ENCODE measurements around the gene SCNM1. TPM values are rescaled to one million over a fixed set of nuclear protein-coding genes. Genes with fewer than 3 reads are reported as not detected.

The SCNM1 gene
- total and polyA plus RNA-seq, 2 donors: 63.8 to 75.2 TPM

- Histone ChIP-seq H3K27me3 (ENCODE audit: control insufficient read depth in 2 of 2, insufficient read depth in 1 of 2, low read length in 1 of 2) (no peaks in the 10 kb centered on the region), H3K4me3 (ENCODE audit: low read length in 2 of 2) (peak overlapping the region; percentile 19 to 23), H3K9me3 (ENCODE audit: control insufficient read depth in 2 of 2, insufficient read depth in 1 of 2, low read length in 1 of 2) (no peaks in the 10 kb centered on the region), H3K36me3 (ENCODE audit: control insufficient read depth in 2 of 2, insufficient read depth in 2 of 2, low read length in 1 of 2) (peaks cover 21 to 38% of the 10 kb centered on the region in 2 donors), H3K4me1 (ENCODE audit: control insufficient read depth in 2 of 2, insufficient read depth in 2 of 2, low read length in 2 of 2) (peaks cover 19 to 46% of the 10 kb centered on the region in 2 donors), H3K27ac (ENCODE audit: low read depth in 1 of 2, low read length in 1 of 2) (peak overlapping the region; percentile 58 to 78)
- peak in 1 of 9 donors; percentile 52 for DNase-seq (ENCODE audit: low read depth in 6 of 9, low spot score in 9 of 9)
- WGBS: 51% methylated on average over 5 of the region's 5 CpGs
These were observed 7.6 kb upstream of the SCNM1 start for GRCh38 chr1:151158326-151158725.

- WGBS: 95% methylated on average over 22 of the region's 22 CpGs
- peak overlapping the region; percentile 58 to 78 for H3K27ac ChIP-seq (ENCODE audit: low read depth in 1 of 2, low read length in 1 of 2)
- H3K36me3 ChIP-seq (ENCODE audit: control insufficient read depth in 2 of 2, insufficient read depth in 2 of 2, low read length in 1 of 2): peaks cover 21 to 38% of the 10 kb centered on the region in 2 donors
- peak overlapping the region in 1 of 2 donors; percentile 19 for H3K4me3 ChIP-seq (ENCODE audit: low read length in 2 of 2)
- no peaks in the 10 kb centered on the region for H3K9me3 ChIP-seq (ENCODE audit: control insufficient read depth in 2 of 2, insufficient read depth in 1 of 2, low read length in 1 of 2)
- peaks cover 19 to 46% of the 10 kb centered on the region in 2 donors for H3K4me1 ChIP-seq (ENCODE audit: control insufficient read depth in 2 of 2, insufficient read depth in 2 of 2, low read length in 2 of 2)
- H3K27me3 ChIP-seq (ENCODE audit: control insufficient read depth in 2 of 2, insufficient read depth in 1 of 2, low read length in 1 of 2): no peaks in the 10 kb centered on the region
- no peak for DNase-seq (ENCODE audit: low read depth in 6 of 9, low spot score in 9 of 9)
These were observed 7.1 kb upstream of the SCNM1 start for GRCh38 chr1:151158751-151159251.

GRCh38 chr1:151159373-151159772, 6.6 kb upstream of the SCNM1 start:
- H3K27me3 ChIP-seq (ENCODE audit: control insufficient read depth in 2 of 2, insufficient read depth in 1 of 2, low read length in 1 of 2): no peaks in the 10 kb centered on the region
- no peaks in the 10 kb centered on the region for H3K9me3 ChIP-seq (ENCODE audit: control insufficient read depth in 2 of 2, insufficient read depth in 1 of 2, low read length in 1 of 2)
- peaks cover 19 to 50% of the 10 kb centered on the region in 2 donors for H3K4me1 ChIP-seq (ENCODE audit: control insufficient read depth in 2 of 2, insufficient read depth in 2 of 2, low read length in 2 of 2)
- no peak overlapping the region for H3K4me3 ChIP-seq (ENCODE audit: low read length in 2 of 2)
- peaks cover 21 to 44% of the 10 kb centered on the region in 2 donors for H3K36me3 ChIP-seq (ENCODE audit: control insufficient read depth in 2 of 2, insufficient read depth in 2 of 2, low read length in 1 of 2)
- peak overlapping the region; percentile 15 to 78 for H3K27ac ChIP-seq (ENCODE audit: low read depth in 1 of 2, low read length in 1 of 2)
- DNase-seq (ENCODE audit: low read depth in 6 of 9, low spot score in 9 of 9): no peak

GRCh38 chr1:151164732-151165280, 1.1 kb upstream of the SCNM1 start:
- peak overlapping the region in 1 of 2 donors; percentile 81 for H3K27ac ChIP-seq (ENCODE audit: low read depth in 1 of 2, low read length in 1 of 2)
- H3K36me3 ChIP-seq (ENCODE audit: control insufficient read depth in 2 of 2, insufficient read depth in 2 of 2, low read length in 1 of 2): peaks cover 31 to 44% of the 10 kb centered on the region in 2 donors
- DNase-seq (ENCODE audit: low read depth in 6 of 9, low spot score in 9 of 9): no peak
- 81% methylated on average over 11 of the region's 11 CpGs for WGBS
- H3K9me3 ChIP-seq (ENCODE audit: control insufficient read depth in 2 of 2, insufficient read depth in 1 of 2, low read length in 1 of 2): peaks cover 0 to 7% of the 10 kb centered on the region in 2 donors
- no peaks in the 10 kb centered on the region for H3K27me3 ChIP-seq (ENCODE audit: control insufficient read depth in 2 of 2, insufficient read depth in 1 of 2, low read length in 1 of 2)
- H3K4me1 ChIP-seq (ENCODE audit: control insufficient read depth in 2 of 2, insufficient read depth in 2 of 2, low read length in 2 of 2): peaks cover 17 to 31% of the 10 kb centered on the region in 2 donors
- peak overlapping the region; percentile 64 to 94 for H3K4me3 ChIP-seq (ENCODE audit: low read length in 2 of 2)

GRCh38 chr1:151165281-151165737, 635 bp upstream of the SCNM1 start:
- Histone ChIP-seq H3K4me1 (ENCODE audit: control insufficient read depth in 2 of 2, insufficient read depth in 2 of 2, low read length in 2 of 2) (peaks cover 14 to 27% of the 10 kb centered on the region in 2 donors), H3K27ac (ENCODE audit: low read depth in 1 of 2, low read length in 1 of 2) (peak overlapping the region; percentile 6 to 81), H3K27me3 (ENCODE audit: control insufficient read depth in 2 of 2, insufficient read depth in 1 of 2, low read length in 1 of 2) (no peaks in the 10 kb centered on the region), H3K36me3 (ENCODE audit: control insufficient read depth in 2 of 2, insufficient read depth in 2 of 2, low read length in 1 of 2) (peaks cover 35 to 44% of the 10 kb centered on the region in 2 donors), H3K4me3 (ENCODE audit: low read length in 2 of 2) (peak overlapping the region; percentile 64 to 94), H3K9me3 (ENCODE audit: control insufficient read depth in 2 of 2, insufficient read depth in 1 of 2, low read length in 1 of 2) (peaks cover 0 to 7% of the 10 kb centered on the region in 2 donors)
- no peak for DNase-seq (ENCODE audit: low read depth in 6 of 9, low spot score in 9 of 9)
- 40% methylated on average over 15 of the region's 15 CpGs for WGBS

GRCh38 chr1:151166505-151166956, 587 bp downstream of the SCNM1 start:
- Histone ChIP-seq H3K4me3 (ENCODE audit: low read length in 2 of 2) (peak overlapping the region; percentile 64 to 94), H3K27me3 (ENCODE audit: control insufficient read depth in 2 of 2, insufficient read depth in 1 of 2, low read length in 1 of 2) (no peaks in the 10 kb centered on the region), H3K27ac (ENCODE audit: low read depth in 1 of 2, low read length in 1 of 2) (peak overlapping the region; percentile 77 to 85), H3K9me3 (ENCODE audit: control insufficient read depth in 2 of 2, insufficient read depth in 1 of 2, low read length in 1 of 2) (peaks cover 0 to 7% of the 10 kb centered on the region in 2 donors), H3K36me3 (ENCODE audit: control insufficient read depth in 2 of 2, insufficient read depth in 2 of 2, low read length in 1 of 2) (peaks cover 37 to 45% of the 10 kb centered on the region in 2 donors), H3K4me1 (ENCODE audit: control insufficient read depth in 2 of 2, insufficient read depth in 2 of 2, low read length in 2 of 2) (peaks cover 14 to 27% of the 10 kb centered on the region in 2 donors)
- WGBS: 7% methylated on average over 15 of the region's 15 CpGs
- no peak for DNase-seq (ENCODE audit: low read depth in 6 of 9, low spot score in 9 of 9)

GRCh38 chr1:151167116-151167515, 1.2 kb downstream of the SCNM1 start:
- H3K4me3 ChIP-seq (ENCODE audit: low read length in 2 of 2): peak overlapping the region in 1 of 2 donors; percentile 64
- peaks cover 37 to 42% of the 10 kb centered on the region in 2 donors for H3K36me3 ChIP-seq (ENCODE audit: control insufficient read depth in 2 of 2, insufficient read depth in 2 of 2, low read length in 1 of 2)
- 94% methylated on average over 6 of the region's 6 CpGs for WGBS

GRCh38 chr1:151171190-151171589, 5.2 kb downstream of the SCNM1 start:
- Histone ChIP-seq H3K4me1 (ENCODE audit: control insufficient read depth in 2 of 2, insufficient read depth in 2 of 2, low read length in 2 of 2) (peaks cover 9 to 10% of the 10 kb centered on the region in 2 donors), H3K27ac (ENCODE audit: low read depth in 1 of 2, low read length in 1 of 2) (no peak overlapping the region), H3K4me3 (ENCODE audit: low read length in 2 of 2) (no peak overlapping the region), H3K9me3 (ENCODE audit: control insufficient read depth in 2 of 2, insufficient read depth in 1 of 2, low read length in 1 of 2) (no peaks in the 10 kb centered on the region), H3K36me3 (ENCODE audit: control insufficient read depth in 2 of 2, insufficient read depth in 2 of 2, low read length in 1 of 2) (peaks cover 59 to 60% of the 10 kb centered on the region in 2 donors), H3K27me3 (ENCODE audit: control insufficient read depth in 2 of 2, insufficient read depth in 1 of 2, low read length in 1 of 2) (no peaks in the 10 kb centered on the region)
- DNase-seq (ENCODE audit: low read depth in 6 of 9, low spot score in 9 of 9): no peak
- WGBS: 98% methylated on average over 5 of the region's 5 CpGs

More at GRCh38 chr1:151167116-151167515, 1.2 kb downstream of the SCNM1 start:
- no peaks in the 10 kb centered on the region for H3K27me3 ChIP-seq (ENCODE audit: control insufficient read depth in 2 of 2, insufficient read depth in 1 of 2, low read length in 1 of 2)
- no peak for DNase-seq (ENCODE audit: low read depth in 6 of 9, low spot score in 9 of 9)
- H3K9me3 ChIP-seq (ENCODE audit: control insufficient read depth in 2 of 2, insufficient read depth in 1 of 2, low read length in 1 of 2): peaks cover 0 to 7% of the 10 kb centered on the region in 2 donors
- peaks cover 14 to 27% of the 10 kb centered on the region in 2 donors for H3K4me1 ChIP-seq (ENCODE audit: control insufficient read depth in 2 of 2, insufficient read depth in 2 of 2, low read length in 2 of 2)
- H3K27ac ChIP-seq (ENCODE audit: low read depth in 1 of 2, low read length in 1 of 2): no peak overlapping the region

- Histone ChIP-seq H3K9me3 (ENCODE audit: control insufficient read depth in 2 of 2, insufficient read depth in 1 of 2, low read length in 1 of 2) (no peaks in the 10 kb centered on the region), H3K4me3 (ENCODE audit: low read length in 2 of 2) (no peak overlapping the region), H3K36me3 (ENCODE audit: control insufficient read depth in 2 of 2, insufficient read depth in 2 of 2, low read length in 1 of 2) (peaks cover 71 to 74% of the 10 kb centered on the region in 2 donors), H3K4me1 (ENCODE audit: control insufficient read depth in 2 of 2, insufficient read depth in 2 of 2, low read length in 2 of 2) (no peaks in the 10 kb centered on the region), H3K27ac (ENCODE audit: low read depth in 1 of 2, low read length in 1 of 2) (no peak overlapping the region), H3K27me3 (ENCODE audit: control insufficient read depth in 2 of 2, insufficient read depth in 1 of 2, low read length in 1 of 2) (no peaks in the 10 kb centered on the region)
- WGBS: 97% methylated on average over 6 of the region's 6 CpGs
- no peak for DNase-seq (ENCODE audit: low read depth in 6 of 9, low spot score in 9 of 9)
These were observed 9.2 kb downstream of the SCNM1 start for GRCh38 chr1:151175041-151175741.
